Activated naive CD4-positive, alpha-beta T cell treated with anti-CD3 and anti-CD28 coated beads, Interleukin-2, amount 50 U/mL, for 72 hours (primary cell): ENCODE measurements around the gene MAFF. TPM values are rescaled to one million over a fixed set of nuclear protein-coding genes. Genes with fewer than 3 reads are reported as not detected.
A peak's percentile ranks its signal among the peaks of the same experiment; 100 is the strongest.

ENCODE experiments used
- ATAC-seq, 2 donors: fragments of 150-1000 bp; cut with Tn5 transposase; 2 replicates each; pipeline ENCODE4 v1.10.0; 2021; ENCODE audit warnings: mild to moderate bottlenecking in 2 of 2, moderate library complexity in 2 of 2
- DNase-seq, 2 donors: peaks; one replicate each; pipeline ENCODE4 v3.0.0; 2021 to 2022; ENCODE audit warnings: low spot score in 2 of 2
- H3K27ac Mint-ChIP-seq, 2 donors: one replicate each; pipeline ENCODE4 v1.8.0; 2022; ENCODE audit warnings: mild to moderate bottlenecking in 2 of 2, mixed read lengths in 2 of 2
- H3K36me3 Mint-ChIP-seq, 2 donors: one replicate each; pipeline ENCODE4 v1.8.0; 2022; ENCODE audit warnings: mixed read lengths in 2 of 2
- H3K9me3 Mint-ChIP-seq, 2 donors: one replicate each; pipeline ENCODE4 v1.8.0; 2022; ENCODE audit warnings: mixed read lengths in 2 of 2
- total RNA-seq, 2 donors: library from RNA; stranded (reverse); gene quantifications; one replicate each; pipeline ENCODE4 v1.2.3, GENCODE V29; 2022

The MAFF gene
- total RNA-seq, 2 donors from 2014 or later: 12.4 to 21.2 TPM

GRCh38 chr22:38246692-38247091, 44.9 kb downstream of the MAFF start:
- DNase-seq (no peak), ATAC-seq (no peak)
- Mint-ChIP-seq H3K9me3 (no peaks in the 10 kb centered on the region), H3K27ac (peak overlapping the region in 1 of 2 donors; percentile 4), H3K36me3 (peaks cover 0 to 4% of the 10 kb centered on the region in 2 donors)

DNA sequence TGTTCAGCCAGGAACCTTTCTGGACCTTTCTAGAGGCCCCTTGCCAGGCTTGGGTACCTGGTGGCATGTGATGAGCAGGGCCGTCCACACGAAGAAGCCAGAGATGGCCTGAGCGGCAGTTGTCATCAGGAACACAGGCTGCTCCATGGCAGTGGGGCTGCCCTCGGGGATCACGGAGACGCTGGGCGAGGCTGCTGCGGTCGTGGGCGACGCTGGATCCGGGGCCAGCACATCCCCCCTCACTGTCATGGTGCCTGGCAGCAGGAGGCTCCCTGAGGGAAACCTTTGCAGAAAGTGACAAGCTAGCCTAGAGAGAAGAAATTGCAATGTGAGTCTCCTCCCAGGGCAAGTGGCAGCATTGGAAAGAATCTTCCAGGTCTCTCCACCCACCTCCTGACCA, 45.9 kb downstream of the MAFF start:
- H3K27ac Mint-ChIP-seq: no peak overlapping the region
- no peaks in the 10 kb centered on the region for H3K9me3 Mint-ChIP-seq
- DNase-seq (no peak), ATAC-seq (no peak)
- H3K36me3 Mint-ChIP-seq: peaks cover 0 to 4% of the 10 kb centered on the region in 2 donors

DNA sequence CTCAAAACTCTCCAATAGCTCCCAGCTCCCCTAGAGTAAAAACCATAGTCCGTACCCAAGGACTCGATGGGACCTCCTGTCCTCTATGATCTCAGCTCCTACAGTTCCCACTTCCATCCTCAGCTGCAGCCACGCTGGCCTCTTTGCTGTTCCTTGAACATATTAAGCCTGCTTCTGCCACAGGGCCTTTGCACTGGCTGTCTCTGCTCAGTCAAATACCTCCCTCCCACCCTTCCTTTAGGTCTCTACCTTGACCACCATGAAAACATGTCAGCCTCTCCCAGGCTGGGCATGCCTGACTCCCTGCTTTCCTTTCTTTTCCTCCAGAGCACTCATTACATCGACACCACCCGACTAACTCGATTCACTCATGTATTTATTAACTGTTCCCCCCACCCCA, 46.5 kb downstream of the MAFF start:
- DNase-seq (no peak), ATAC-seq (no peak)
- no peaks in the 10 kb centered on the region for H3K9me3 Mint-ChIP-seq
- H3K27ac Mint-ChIP-seq: peak overlapping the region in 1 of 2 donors; percentile 22
- H3K36me3 Mint-ChIP-seq: peaks cover 0 to 4% of the 10 kb centered on the region in 2 donors

GRCh38 chr22:38249301-38249700, 47.5 kb downstream of the MAFF start:
- ATAC-seq: no peak
- Mint-ChIP-seq H3K9me3 (no peaks in the 10 kb centered on the region), H3K27ac (peak overlapping the region in 1 of 2 donors; percentile 22), H3K36me3 (peaks cover 0 to 4% of the 10 kb centered on the region in 2 donors)
- no peak for DNase-seq

GRCh38 chr22:38249803-38250642, 48.2 kb downstream of the MAFF start:
- Mint-ChIP-seq H3K9me3 (no peaks in the 10 kb centered on the region), H3K36me3 (peaks cover 0 to 4% of the 10 kb centered on the region in 2 donors), H3K27ac (no peak overlapping the region)
- no peak for DNase-seq
- no peak for ATAC-seq

DNA sequence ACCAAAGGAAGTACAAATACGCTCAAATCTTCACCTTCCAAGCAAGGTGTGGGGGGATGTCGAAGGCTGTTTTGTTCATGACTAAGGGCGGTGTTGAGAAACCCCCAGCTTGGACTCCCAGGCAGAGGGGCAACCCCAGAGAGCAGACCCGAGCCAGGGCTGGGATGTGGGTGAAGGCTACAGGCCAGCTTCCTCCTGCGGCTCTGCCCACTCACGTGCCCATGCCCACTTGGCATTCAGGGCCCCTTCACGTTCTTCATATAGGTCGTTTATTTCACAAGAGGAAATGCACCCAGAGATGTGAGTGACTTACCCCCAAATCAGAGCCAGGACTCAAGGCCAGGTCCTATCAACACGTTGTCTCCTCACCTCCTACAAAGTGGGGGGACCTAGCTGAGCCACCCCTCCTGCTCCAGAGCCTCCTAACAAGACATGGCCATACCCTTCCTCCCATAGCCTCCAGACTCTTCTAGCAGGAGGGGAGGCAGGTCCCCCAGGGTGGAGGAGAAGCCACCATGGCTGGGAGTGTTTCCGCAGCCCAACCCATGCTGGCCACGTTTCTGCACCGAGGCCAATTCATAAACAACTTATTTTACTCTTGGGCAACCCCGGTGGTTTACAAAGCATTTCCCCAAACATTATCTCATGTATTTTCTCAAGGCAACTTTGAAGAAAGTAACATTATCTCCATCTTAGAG, 49.0 kb downstream of the MAFF start:
- Mint-ChIP-seq H3K9me3 (no peaks in the 10 kb centered on the region), H3K36me3 (peaks cover 0 to 4% of the 10 kb centered on the region in 2 donors), H3K27ac (no peak overlapping the region)
- ATAC-seq (no peak), DNase-seq (no peak)

DNA sequence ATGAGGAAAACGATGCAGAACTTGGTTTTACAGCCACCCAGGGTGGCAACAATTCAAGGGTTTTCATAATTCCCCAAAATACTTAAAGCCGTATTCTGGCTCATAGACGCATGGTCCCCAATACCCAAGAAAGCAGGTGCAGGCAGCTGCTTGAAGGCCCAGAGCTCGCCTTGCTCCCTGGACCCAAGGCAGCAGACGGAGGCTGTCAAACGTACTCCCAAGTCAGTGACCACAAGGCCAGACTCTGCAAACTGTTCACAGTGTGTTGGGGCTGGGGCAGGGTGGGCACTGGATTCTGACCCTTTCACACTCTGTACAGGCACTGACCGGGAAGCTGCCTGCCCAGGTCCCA, 49.5 kb downstream of the MAFF start:
- Mint-ChIP-seq H3K9me3 (no peaks in the 10 kb centered on the region), H3K36me3 (peaks cover 0 to 4% of the 10 kb centered on the region in 2 donors), H3K27ac (no peak overlapping the region)
- no peak for ATAC-seq
- no peak for DNase-seq

GRCh38 chr22:38255697-38256096, 53.9 kb downstream of the MAFF start:
- H3K27ac Mint-ChIP-seq: peak overlapping the region in 1 of 2 donors; percentile 9
- ATAC-seq: no peak
- DNase-seq: no peak

DNA sequence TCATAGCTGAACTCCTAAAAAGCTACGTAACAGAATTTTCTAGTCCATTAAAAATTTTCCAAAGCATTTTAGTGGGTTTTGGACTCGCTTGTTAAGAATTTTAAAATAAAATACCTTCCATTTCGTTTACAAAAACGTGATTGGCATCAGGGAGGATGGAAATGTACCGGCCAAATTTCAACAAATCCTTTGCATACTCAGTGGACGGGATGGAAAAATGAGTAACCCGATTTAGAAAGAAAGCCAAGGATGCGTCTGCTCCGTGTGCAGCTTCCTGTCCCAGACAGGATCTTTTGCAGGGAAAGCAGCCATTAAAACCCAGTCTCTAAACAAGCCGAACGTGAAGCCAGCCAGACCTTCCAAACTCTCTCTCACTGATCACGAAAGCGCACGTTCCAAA, 55.4 kb downstream of the MAFF start:
- no peak for DNase-seq
- Mint-ChIP-seq H3K36me3 (no peaks in the 10 kb centered on the region), H3K27ac (no peak overlapping the region), H3K9me3 (no peaks in the 10 kb centered on the region)
- ATAC-seq: no peak

More at GRCh38 chr22:38255697-38256096, 53.9 kb downstream of the MAFF start:
- Mint-ChIP-seq H3K36me3 (no peaks in the 10 kb centered on the region), H3K9me3 (no peaks in the 10 kb centered on the region)

DNA sequence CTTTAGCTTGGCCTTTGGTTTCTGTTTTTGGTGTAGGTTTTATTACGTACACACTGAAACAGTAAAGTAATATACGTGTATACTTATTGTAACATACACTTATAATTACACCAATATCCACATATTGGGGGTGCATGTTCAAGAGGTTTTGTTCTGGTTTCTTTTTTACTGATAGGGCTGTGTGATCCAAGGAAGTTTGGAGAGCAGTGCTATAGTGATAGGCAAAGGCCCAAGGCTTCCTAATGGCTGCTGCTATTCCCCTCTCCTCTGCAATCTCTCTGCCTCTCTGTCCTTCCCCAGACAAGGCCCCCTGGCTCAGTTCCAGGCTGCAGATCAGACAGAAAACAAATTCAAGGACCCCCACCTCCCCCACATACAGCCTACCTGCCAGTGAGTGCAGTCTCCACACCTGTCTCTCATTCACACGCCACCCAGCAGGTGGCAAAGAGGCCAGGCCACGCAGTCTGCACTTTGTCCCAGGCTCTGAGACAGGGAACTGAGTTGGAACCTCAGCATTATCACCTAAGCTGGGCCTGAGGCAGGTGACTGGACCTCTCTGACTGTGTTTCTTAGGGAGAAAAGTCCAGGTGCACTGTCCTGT, 56.0 kb downstream of the MAFF start:
- H3K27ac Mint-ChIP-seq: peak overlapping the region in 1 of 2 donors; percentile 15
- no peaks in the 10 kb centered on the region for H3K36me3 Mint-ChIP-seq
- DNase-seq: no peak
- no peak for ATAC-seq
- H3K9me3 Mint-ChIP-seq: no peaks in the 10 kb centered on the region

DNA sequence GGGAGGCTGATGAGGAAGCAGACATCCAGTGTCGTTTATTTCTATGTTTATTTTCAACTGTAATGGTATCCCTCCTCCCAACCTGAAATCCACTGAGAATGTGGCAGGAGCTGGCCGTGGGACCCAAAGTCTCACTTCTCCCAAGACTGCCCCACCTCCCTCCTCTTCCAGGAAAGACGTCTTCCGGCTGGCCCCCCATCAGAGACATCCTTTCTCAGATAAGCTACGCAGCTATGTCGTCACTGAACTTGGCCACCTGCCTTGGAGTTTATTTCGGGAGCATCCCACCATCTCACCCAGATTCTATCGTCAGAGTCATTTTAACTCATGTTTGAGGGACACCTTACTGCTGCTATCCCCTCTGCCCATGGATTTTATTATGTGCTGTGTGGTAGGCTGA, 57.1 kb downstream of the MAFF start:
- H3K27ac Mint-ChIP-seq: peak overlapping the region in 1 of 2 donors; percentile 1
- DNase-seq: no peak
- H3K9me3 Mint-ChIP-seq: no peaks in the 10 kb centered on the region
- no peaks in the 10 kb centered on the region for H3K36me3 Mint-ChIP-seq
- no peak for ATAC-seq

- no peaks in the 10 kb centered on the region for H3K36me3 Mint-ChIP-seq
- no peak for ATAC-seq
- peak overlapping the region in 1 of 2 donors; percentile 1 for H3K27ac Mint-ChIP-seq
- DNase-seq: no peak
- H3K9me3 Mint-ChIP-seq: no peaks in the 10 kb centered on the region
Observed at GRCh38 chr22:38259370-38259769, 57.6 kb downstream of the MAFF start.

- no peaks in the 10 kb centered on the region for H3K9me3 Mint-ChIP-seq
- no peaks in the 10 kb centered on the region for H3K36me3 Mint-ChIP-seq
- ATAC-seq: no peak
- peak overlapping the region; percentile 34 to 73 for H3K27ac Mint-ChIP-seq
- DNase-seq: no peak
Observed at GRCh38 chr22:38260761-38261681, 59.2 kb downstream of the MAFF start.

DNA sequence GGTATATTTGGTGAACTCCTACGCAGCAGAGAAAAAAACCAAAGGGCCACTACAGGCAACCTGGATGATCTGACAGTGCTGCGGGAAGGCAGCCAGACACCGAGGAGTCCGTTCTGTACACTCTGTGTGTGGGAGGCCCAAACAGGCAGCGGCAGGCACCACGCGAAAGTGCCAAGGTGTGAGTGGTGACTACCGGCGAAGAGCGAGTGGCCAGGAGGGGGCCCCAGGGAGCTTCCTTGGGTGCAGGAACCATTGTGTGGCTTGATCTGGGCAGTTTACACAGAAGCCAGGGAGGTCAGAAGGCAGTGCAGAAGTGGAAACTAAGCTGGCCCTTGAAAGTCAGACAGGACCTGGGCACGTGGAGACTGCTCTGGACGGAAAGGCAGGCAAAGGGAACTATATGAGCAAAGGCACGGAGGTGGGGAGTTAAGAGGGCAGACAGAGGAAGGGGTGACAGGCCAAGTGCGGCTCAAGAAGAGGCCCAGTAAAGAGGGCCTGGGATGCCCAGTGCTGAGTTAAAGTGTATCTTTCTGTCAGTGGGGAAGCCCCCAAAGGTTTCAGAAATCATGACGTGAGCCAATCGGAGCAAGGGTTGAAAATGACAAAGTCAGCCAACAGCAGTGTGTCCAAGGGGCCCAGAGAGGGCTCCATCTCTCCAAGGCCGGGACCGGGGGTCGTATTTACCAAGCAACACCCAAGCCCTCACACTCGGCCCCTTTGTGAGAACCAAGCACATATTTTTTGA, 60.4 kb downstream of the MAFF start:
- ATAC-seq (peak; percentile 54 to 70), DNase-seq (peak in 1 of 2 donors; percentile 55)
- peak overlapping the region in 1 of 2 donors; percentile 80 for H3K27ac Mint-ChIP-seq
- H3K9me3 Mint-ChIP-seq: no peaks in the 10 kb centered on the region
- H3K36me3 Mint-ChIP-seq: no peaks in the 10 kb centered on the region

DNA sequence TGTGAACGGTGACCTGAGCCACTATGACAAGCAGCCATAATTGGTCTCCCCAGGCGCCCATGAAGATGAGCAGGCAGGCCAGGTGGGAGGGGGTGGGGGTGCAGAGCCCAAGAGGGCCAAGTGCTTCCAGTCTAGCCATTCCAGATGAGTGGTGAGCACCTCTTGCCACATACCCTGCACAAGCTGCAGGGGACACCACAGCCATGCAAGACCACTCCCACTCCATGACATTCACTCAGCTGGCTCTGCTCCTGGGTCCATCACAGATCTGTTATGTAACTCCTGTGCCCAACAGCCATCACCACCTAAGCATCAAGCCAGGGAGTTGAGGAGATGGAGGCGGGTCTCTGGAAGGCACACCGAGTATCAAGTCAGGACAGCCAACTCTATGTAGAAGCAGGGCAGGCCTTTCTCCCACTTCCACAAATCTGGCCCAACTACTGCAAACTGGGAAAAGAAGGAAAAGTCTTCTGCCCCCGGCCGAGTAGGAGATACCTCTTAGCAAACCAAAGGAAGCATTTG, 62.6 kb downstream of the MAFF start:
- no peaks in the 10 kb centered on the region for H3K36me3 Mint-ChIP-seq
- H3K9me3 Mint-ChIP-seq: no peaks in the 10 kb centered on the region
- DNase-seq: no peak
- ATAC-seq: no peak
- no peak overlapping the region for H3K27ac Mint-ChIP-seq
